Cardiac septum (tissue), 1 donor: ENCODE data around the gene FBN2. TPM values are rescaled to one million over a fixed set of nuclear protein-coding genes. Genes with fewer than 3 reads are reported as not detected.
"Not testable (repeated sequence)": the region's sequence is repeated elsewhere in the genome, so short reads cannot be mapped to it uniquely, and the experiment has no call there.

Source experiments
- DNase-seq: peaks from one replicate; pipeline ENCODE4 v3.0.0-alpha.2; 2020; ENCODE audit warnings: low spot score
- intact Hi-C: fragments of 100-400 bp; cut with DNase I; formaldehyde crosslinking; loops from one replicate; pipeline ENCODE4 v1.14.0; 2022
- total RNA-seq: library from RNA; stranded (reverse); fragmentation: NEBNext Ultra II Directional; extraction: Animal tissue kit (Norgen Biotek cat#: 25700); gene quantifications from one replicate; pipeline ENCODE4 v1.2.1, GENCODE V29; 2021
- donor health status: DM: no; HTN: no; CAD: no.

FBN2 gene
- total RNA-seq, 1 donor from 2014 or later: 7.1 TPM

DNA sequence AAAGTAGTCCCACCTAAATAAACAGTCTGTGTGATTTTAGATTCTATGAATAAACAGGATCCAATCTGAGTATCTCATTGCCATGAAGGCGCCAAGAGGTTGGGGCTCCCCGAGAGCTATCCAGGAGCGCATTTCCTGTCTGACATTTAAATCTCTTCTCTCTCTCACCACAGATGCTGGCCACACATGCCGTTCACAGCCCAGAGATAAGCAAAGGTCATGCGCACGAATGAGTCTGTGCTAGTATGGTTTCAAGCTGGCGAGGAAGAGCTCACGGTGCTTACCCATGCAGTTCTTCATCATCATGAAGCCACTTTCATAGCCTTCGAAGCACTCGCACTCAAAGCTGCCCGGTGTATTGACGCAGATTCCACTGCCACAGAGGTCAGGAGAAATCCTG, 199.4 kb downstream of the FBN2 start:
- DNase-seq: no peak
- intact Hi-C loops: no loop called here

DNA sequence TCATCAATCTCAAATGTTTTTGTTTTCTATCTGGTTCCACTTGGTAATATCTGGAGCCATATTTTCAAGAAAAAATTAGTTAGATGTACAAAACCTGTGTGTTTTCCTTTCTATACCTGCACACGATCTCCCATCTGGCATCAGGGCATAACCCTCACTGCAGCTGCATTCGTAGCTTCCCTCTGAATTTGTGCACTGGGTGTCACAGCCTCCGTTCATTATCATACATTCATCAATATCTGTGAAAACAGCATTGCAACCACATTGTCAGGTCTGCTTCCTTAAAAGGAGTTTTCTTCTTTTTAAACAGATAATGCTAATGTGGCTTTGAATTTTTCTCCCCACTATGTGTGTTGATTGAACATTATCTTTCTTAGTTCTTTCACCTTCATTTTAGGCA, 202.7 kb downstream of the FBN2 start:
- intact Hi-C loops: no loop called here
- DNase-seq: no peak

DNA sequence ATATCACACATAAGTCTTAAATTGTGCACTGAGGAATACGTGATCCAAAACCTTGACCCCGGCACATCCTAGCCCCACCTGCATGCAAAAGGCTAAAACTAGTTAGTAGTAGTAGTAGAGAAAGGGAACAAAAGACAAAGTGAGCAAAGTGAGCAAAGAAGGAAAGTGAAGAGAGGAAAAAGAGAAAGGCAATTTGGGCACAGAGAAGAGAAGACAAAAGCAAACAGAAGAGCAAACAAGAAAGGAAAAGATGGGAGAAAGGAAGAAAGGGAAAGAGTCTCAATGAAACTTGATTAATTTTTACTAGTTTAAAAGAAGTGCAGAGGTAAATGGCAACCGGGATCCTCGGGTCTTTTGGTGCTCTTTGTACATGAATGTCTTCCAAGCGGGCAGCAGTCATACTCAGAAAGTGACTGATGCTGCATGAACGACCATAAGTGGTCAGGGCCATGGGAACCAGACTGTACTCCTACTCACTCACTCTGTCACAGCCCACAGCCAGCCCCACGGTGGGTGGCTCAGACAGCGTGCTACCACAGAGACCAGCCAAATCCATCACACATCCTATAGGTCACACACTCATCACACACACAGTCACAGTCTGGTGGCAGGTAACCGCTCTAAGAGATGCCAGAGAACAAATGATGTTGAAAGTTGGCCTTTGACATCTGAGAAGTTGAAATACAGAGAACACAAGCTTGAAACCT, 203.9 kb downstream of the FBN2 start:
- intact Hi-C loops: no loop called here
- no peak for DNase-seq

DNA sequence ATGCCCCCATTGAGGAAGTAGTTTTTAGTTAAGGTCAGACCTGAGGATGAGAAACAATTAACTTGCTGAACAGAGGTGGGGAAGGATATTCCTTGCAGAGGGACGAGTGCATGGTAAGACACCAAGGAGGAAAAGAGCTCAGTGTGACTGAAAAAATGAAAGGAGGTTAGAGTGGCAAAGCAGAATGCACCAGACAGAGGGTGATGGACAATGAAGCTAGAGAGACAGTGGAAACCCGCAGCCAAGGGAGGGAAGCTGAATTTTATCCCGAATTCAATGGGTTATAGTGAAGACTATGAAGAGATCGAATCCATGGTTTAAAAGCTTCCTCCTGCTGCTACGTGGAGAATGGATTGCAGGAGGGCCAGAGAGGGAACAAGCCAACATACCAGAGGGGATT, 206.8 kb downstream of the FBN2 start:
- intact Hi-C loops: no loop called here

DNA sequence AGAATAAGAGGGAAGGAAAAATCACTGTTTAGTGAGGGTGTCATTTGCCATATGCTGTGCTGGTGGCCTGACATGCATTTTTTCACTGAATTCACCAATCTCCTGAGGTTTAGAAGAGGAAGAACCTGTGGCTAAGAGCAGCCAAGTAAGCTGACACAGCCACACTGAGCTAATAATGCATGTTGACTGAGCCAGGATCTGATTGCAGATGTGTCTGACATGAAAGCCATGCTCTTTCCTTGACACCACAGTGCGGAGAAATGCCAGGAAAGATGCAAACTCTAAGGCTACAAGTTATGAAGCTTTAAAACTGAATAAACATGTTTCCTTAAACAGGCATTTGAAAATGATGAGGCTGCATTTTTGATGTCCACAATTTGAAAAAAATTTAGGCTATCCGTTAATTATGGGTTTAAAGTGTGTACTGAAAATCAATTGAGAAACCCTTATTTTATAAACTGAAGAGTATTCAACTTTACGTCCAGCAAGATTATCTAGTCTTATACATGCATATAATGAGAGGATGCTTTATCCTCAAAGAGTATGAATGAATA, 208.6 kb downstream of the FBN2 start:
- DNase-seq: no peak
- intact Hi-C loops: no loop called here

More for the DNA sequence above, 206.8 kb downstream of the FBN2 start:
- no peak for DNase-seq

DNA sequence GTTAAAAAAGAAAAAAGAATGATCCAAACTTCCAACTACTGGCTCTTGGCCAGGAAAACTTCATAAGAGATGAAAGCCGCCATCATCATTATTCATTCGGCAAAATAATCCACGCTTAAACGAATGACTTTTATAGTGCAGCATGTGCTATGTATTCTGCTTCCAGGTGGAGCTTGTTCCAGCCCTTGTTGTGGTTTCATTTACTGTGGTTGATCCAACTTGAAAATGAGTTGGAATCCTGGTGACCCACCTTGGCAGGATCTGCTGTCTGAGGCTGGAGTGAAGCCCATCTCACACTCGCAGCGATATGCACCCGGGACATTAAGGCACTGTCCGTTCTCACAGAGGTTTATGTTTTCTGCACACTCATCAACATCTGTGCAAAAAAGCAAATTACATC, 209.6 kb downstream of the FBN2 start:
- no peak for DNase-seq
- intact Hi-C loops: no loop called here

DNA sequence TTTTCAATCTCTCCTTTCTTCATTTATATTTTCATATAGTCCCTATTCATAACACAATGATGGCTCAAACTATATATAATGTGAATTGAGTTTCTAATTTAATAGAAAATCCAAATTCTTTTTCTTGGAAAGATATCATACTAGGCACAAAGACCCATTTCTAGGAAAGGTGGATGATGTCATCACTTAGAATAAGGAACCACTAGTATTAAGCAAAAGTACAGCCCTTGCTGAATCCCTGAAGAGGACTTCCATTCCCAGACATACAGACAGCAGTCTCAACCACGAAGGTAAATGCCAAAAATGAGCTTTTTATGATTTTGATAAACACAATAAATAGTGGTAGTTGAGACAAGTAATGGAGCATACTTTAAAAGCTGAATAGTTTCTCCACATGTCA, 210.0 kb downstream of the FBN2 start:
- intact Hi-C loops: no loop called here
- DNase-seq: no peak

DNA sequence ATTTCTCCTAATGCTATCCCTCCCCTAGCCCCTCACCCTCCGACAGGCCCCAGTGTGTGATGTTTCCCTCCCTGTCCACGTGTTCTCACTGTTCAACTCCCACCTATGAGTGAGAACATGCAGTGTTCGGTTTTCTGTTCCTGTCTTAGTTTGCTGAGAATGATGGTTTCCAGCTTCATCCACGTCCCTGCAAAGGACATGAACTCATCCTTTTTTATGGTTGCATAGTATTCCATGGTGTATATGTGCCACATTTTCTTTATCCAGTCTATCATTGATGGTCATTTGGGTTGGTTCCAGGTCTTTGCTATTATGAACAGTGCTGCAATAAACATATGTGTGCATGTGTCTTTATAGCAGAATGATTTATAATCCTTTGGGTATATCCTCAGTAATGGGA, 216.6 kb downstream of the FBN2 start:
- intact Hi-C loops, DNase-seq: not testable (repeated sequence)

DNA sequence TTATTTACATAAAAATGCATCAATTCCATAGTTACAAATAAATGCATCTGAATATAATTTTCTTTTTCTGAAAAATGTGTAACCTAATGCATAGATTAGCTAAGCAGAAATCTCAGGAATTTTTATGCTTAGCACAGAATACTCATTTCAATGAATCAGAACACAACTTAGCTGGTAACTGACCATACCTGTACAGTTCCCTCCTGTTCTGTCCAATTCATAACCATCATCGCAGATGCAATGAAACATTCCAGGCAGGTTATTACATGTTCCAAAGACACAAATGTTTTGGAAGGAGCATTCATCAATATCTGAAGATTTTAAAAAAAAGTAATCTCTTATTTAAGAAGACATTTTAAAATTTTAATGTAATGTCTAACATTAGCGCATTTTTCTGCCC, 219.4 kb downstream of the FBN2 start:
- intact Hi-C loops: no loop called here
- no peak for DNase-seq

DNA sequence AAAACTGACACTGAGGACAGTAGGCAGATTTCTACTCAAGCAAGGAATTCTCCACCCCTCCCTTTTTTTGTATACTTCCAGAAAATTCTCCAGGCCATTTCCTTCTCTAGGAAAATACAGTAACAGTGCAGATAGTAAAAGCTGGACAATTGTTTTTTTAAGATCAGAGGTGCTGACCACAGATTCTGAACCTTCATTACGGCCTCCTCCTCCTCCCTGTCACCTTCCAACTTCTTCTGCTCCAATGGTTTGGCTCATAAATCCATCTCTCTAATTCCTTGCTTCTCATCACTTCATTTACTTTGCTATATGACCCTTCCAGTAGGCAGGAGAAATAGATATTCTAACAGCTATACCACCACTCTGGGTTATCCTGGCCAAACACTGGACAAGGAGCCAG, 220.6 kb downstream of the FBN2 start:
- intact Hi-C loops: no loop called here
- DNase-seq: no peak

DNA sequence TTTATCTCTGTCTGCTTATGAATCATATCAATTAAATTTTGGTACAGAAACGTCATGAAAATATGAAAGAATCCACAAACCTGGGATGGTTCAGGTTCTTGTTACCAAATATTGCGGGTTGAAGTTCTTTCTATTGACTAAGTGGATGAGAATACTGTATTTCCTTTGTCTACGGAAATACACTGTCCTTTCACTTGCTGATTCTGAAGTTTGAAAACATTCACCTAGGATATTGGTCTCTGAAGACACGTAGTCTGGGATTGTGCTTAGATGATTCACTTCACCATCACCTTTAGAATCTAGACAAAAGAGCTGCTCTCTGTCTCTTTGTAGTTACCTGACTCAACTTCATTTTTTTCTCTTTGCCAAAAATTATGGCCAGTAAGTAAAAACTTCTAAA, 222.4 kb downstream of the FBN2 start:
- no peak for DNase-seq
- intact Hi-C loops: no loop called here

DNA sequence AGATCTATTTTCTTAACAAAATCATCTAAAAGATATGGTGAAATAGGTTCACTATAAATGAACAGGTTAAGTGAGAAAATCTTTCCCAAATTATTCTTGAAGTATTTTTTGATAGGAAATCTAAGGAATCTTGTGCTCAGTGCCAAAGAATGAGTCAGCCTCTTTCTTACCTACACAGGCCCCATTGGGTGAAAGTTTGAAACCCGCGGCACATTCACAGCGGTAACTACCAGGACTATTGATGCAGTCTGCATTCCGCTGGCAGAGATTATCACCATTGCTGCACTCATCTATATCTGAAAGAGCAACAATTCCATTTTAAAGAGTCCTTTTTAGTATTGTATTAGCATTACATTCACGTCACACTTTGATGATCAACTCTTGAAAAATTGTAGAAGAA, 232.7 kb downstream of the FBN2 start:
- no peak for DNase-seq
- intact Hi-C loops: no loop called here

DNA sequence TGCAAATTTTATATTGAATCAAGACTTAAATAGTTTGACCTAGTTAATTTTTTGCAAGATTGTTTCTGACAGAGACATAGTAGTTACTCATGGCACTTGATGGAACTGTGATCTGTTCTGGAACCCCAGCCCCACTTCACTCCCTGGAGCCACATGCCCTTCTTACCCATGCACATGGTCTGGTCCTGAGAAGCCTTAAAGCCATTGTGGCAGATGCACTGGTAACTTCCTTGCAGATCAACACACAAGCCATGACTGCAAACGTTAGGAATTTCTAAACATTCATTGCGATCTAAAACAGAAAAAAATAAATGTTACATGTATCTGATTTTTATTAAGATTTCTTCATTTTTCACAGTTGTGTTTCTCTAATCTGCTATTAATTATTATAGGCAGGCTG, 233.3 kb downstream of the FBN2 start:
- no peak for DNase-seq
- intact Hi-C loops: no loop called here

DNA sequence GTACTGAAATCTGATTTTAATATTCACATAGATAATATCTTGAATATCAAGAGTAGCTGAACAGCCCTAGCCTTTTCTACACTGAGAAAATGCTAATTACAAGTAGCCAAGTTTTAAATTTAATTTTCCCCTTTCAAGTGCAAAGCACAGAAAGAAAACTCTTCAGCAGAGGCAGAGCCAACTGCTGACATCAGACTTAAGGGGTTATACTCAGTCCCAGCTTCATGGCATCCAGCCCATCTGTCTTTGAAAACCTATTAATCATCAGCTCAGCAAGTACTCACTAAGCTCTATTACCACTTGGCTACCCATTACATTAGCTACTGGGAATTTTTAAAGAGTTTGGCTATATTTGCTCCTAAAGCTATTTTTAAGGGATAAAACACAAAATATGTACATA, 234.0 kb downstream of the FBN2 start:
- intact Hi-C loops: no loop called here
- DNase-seq: no peak

DNA sequence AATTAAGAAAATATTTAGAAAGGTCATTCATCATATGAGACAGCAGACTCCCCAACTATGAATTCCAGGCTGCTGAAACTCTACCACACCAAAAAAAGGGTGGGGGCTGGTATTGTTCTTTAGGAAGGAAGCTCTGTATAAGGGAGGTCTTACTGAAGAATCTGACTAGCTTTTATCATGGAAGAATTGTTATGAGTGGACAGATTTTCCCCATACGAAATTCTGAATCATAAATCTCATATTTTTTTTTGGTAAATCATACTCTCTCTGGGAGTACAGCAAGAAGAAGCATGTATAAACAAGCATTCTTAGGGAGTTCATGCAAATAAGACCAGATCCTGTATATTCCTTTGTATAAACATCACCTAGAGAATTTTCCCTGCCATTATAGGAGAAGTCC, 234.5 kb downstream of the FBN2 start:
- DNase-seq: no peak
- intact Hi-C loops: no loop called here

DNA sequence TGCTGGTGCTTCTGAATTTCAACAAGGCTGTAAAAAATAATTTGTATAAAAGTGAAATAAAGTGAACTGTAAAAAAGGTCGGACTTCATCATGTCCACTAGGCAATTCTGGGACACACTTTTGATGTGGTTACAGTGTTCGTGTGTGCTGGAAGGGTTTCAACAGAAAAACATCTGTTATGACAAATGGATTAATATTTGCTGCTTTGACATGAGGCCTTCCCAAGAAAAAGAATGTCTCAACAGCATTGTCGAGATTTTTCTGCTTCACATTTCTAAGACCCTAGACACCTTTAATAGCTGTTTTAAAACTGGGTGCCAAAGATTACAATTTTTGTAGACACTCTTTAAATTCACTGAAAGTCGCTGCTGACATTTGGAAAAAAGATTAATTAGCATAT, 237.9 kb downstream of the FBN2 start:
- intact Hi-C loops: no loop called here
- DNase-seq: no peak

DNA sequence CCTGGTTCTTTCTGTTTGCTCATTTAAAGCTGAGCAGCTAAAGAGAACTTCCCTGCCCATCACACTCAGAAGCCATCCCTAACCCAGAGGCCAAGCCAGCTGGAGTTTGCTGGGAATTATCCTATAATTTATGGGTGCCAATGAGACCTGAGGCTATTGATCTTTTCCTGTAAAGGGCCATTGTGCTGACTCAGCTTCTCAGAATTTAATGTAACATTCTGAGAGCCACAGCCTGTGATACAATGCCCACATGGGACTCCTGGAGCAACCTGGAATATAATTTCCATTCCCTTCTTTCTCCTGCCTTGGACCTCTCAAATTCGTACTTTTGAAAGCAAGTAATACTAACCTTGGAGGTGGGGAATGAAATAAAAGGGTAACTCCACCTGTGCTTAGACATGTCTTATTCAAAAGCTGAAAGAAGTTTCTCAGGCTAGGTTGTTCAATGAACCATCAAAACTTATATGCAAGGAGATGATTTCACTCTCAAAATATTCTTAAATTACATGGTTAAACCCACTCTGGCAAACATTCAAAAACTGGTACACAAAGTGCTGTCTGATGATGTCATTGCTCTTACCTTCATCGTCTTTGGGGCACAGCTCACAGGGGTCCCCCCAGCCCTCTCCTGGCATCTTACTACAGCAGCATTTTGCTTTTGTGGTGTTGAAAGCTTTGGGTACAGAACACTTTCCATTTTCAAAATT, 247.7 kb downstream of the FBN2 start:
- no peak for DNase-seq

DNA sequence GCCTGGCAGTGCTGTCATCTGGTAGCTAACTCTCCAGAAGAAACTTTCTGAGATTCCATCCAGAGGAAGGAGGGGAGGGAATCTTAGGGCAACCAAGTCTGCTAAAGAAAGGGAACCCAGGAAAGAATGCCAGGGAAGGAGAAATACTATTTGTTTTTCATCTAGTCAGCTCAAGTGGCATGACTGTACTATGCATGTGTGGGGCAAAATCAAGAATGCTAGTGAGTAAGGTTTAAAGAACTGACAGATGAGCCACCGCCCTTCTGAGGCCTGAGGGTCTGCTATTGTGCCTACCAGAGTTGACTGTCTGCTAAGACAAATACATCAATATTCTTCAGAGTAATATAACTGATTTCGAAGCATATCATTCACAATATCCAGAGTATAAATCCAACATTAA, 250.3 kb downstream of the FBN2 start:
- no peak for DNase-seq
- intact Hi-C loops: no loop called here

More for the DNA sequence above, 247.7 kb downstream of the FBN2 start:
- intact Hi-C loops: no loop called here

DNA sequence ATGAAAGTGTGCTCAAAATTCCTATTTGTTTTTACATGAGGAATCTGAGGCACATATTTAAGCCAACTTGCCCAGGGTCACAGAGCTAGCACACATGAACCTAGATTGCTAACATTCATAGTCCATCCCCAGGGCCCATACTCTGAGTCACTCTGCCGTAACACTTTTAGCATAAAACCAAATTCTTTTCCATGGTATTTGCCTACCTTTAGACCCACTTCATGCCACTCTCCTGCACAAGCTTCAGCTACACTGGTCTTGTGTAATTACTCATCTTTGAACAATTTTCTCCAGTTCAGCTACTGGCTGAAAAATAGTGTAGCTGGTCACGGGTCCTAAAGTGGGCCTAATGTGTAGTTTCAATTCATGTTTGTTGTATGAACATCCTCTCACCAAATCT, 253.8 kb downstream of the FBN2 start:
- DNase-seq: no peak
- intact Hi-C loops: no loop called here

DNA sequence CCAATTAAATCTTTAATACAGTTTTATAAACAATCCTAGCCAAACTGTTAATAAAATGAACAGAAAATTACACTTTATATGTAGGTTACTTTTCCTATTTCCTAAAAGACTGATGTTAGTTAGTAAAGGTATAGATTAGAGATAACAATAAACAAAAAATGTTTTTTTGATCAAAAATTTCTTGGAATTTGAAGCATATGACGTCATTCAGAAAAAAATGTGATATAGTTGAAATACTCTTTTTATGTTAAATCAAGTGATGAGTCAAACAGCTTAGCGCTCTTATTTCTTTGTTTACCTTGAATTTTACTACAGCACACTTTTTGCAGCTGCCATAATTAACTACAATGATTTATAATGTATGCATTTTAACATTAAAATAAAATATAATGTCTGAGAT, 258.7 kb downstream of the FBN2 start:
- intact Hi-C loops: no loop called here
- DNase-seq: no peak

DNA sequence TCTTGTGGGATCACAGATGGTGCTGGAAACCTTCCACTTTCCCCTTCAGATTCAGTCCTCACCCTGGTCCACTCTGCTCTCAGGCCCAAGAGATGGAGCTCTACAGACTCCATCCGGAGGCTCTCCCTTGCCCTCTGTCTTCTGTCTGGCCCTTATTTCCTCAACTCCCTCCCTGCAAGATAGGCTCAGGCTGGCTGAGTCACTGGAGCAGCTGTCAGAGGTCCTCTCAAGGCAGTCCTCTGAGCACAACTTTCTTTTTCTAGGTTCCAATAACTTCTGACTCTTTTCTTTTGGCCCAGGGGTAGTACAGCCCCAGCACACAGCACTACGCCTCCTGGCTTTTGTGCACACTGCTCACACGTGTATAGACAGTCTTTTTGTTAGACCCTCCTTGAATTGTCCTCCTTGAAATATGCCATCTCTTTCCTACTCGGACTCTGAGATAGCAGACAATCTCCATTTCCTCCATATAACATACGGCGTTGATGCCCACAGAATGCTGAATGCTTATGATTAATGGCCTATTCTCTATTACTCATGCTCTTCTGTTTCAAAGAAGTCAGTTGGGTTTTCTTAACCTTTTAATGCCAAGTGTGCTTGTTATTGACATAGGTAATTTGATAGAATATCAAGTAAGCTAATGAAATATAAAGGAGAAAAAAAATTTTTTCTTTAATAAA, 261.4 kb downstream of the FBN2 start:
- intact Hi-C loops: no loop called here
- DNase-seq: no peak
